GM12874 (cell line): ENCODE measurements around the gene RNF11.

Experiments
- TF ChIP-seq, protein P1 (sequence below): IDR thresholded peaks from 2 replicates; pipeline ENCODE4 v1.5.1; 2011; ENCODE audit warnings: low read depth, mild to moderate bottlenecking, control low read depth, low read length, moderate library complexity; ENCODE audit not compliant: insufficient read depth

The RNF11 gene

DNA sequence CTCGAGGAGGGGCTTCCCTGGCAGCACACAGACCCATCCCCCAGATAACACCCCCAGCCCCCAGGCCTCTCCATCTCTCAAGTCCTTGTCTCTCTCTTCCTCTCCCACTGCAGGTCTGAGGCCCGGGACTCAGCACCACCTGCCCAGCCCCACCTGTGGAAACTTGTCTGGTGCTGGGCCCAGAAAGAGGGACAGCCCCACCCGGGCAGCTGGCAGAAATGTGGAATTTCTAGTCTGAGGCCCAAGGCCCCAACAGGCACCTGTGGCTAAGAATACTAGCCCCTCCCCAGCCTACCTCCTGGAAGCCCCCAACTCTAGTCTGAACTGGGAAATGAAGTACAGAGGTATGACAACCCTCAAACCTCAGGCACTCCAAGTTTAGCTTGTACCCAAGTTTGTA lies 78.9 kb downstream of the RNF11 start:
- TF ChIP-seq, protein P1, sequence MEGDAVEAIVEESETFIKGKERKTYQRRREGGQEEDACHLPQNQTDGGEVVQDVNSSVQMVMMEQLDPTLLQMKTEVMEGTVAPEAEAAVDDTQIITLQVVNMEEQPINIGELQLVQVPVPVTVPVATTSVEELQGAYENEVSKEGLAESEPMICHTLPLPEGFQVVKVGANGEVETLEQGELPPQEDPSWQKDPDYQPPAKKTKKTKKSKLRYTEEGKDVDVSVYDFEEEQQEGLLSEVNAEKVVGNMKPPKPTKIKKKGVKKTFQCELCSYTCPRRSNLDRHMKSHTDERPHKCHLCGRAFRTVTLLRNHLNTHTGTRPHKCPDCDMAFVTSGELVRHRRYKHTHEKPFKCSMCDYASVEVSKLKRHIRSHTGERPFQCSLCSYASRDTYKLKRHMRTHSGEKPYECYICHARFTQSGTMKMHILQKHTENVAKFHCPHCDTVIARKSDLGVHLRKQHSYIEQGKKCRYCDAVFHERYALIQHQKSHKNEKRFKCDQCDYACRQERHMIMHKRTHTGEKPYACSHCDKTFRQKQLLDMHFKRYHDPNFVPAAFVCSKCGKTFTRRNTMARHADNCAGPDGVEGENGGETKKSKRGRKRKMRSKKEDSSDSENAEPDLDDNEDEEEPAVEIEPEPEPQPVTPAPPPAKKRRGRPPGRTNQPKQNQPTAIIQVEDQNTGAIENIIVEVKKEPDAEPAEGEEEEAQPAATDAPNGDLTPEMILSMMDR: no peak

DNA sequence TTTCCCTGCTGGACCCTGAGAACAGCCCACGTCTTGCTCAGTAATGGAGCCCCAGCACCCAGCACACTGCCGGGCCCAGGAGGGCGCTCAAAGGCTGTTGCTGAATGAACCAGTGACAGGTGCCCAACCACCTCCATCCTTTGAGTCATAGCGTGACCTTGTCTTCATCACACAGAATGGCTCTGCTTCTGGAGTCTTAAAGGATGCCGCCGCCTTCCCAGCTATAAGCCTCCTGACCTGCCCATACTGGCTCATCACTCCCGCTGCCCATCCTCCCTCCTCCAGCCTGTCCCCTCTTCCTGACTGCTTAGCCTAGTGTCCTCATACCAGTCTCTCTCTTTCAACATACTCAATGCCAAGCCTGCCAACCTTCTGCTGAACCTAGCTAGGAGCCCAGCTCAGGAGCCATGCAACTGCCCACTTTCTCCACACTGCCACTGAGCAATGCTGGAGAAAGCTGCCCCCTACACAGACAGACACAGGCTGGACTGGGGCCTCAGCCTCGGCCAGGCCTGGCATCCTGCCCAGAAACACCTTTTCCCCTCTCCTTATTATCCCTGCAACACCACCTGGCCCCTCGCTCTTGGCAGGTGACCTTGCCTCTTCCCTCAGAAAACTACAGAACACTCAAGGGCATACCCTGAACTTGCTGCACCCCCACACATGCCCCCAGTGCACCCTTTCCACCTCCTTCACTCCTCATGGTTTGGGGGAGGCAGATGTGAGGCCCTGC lies 80.2 kb downstream of the RNF11 start:
- TF ChIP-seq, protein P1: no peak

DNA sequence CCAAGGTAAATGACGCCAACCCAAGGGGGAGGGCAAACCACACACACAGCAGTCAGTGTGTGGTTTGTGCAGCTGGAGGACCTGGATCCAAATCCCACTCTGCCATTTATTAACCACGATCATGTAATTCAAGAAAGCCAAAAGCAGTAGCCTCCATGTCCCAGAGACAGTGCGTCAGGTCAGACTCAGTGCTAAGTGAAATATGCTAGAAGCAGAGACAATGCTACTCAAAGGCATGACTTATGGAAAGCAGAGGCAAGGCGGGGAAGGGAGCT lies 80.7 kb downstream of the RNF11 start:
- TF ChIP-seq, protein P1: no peak

DNA sequence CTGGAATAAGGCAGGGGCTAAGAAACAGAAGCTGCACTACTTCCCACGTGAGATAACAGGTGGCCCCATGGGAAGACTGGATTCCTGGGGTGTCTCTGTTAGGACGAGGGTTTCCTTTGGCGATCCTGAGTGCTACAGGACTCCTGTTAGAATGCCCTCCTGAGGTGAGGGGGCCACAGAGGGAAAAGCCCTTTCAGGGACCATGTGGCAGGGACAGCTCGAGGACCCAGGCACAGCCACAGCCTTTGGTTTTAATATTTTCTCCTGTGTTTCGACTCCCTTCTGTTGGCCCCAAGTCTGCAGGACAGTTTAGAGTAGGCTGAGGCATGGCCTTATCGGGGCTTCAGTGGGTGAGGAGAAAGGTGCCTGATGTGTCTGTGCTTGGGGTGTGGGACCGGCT lies 81.7 kb downstream of the RNF11 start:
- TF ChIP-seq, protein P1: no peak

DNA sequence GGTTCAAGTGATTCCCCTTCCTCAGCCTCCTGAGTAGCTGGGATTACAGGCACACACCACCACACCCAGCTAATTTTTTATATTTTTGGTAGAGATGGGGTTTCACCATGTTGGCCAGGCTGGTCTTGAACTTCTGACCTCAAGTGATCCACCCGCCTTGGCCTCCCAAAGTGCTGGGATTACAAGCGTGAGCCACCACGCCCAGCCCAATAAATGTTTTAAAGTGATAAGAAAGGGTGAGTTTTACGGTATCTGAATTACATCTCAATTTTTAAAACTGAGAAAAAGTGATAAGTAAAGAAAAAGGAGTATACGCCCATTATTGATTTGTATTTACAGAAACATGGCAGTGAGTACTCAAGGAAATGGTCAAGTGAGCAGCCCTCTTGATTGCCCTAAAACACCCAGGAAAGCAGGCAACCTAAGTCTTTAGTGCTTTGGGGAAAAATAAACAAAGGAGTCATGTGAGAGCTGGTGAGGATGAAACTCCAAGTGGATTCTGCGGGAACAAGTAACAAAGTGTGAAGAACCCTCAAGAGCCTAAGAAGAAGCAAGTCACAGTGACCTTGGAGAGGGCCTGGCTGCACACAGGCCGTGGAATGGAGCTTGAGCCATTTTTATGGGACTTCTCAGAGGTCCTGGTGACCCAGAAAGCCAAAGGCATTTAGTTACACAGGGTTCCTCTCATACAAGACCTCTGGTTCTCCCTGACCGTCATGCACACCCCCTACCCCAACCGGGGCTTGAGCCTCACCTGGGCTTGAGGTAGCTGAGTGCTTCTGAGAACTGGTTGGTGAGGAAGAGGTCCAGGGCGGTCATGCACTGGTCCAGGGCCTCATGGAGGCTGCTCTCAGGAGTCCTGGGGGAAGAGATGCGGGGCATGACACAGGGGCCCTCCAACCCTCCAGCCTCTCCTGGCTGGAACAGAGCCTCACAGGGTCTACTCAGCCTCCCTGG lies 85.2 kb downstream of the RNF11 start:
- TF ChIP-seq, protein P1: no peak

DNA sequence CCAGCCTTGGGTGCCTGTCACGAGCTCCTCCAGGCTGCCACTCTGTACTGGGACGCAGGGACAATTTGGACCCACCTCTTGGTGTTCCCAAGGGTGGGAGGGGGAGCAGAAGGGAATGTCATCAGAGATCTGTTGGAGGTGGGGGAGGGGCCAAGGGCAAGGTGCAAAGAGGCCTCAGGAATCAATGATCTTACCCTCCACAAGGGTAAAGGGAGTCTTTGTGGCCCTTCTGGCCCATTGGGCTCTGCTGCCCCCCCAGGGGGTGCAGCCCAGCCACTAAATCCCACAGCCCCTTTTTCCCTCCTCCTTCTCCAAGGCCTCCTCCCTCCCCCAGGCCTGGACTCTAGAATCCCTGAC lies 85.8 kb downstream of the RNF11 start:
- TF ChIP-seq, protein P1: no peak

DNA sequence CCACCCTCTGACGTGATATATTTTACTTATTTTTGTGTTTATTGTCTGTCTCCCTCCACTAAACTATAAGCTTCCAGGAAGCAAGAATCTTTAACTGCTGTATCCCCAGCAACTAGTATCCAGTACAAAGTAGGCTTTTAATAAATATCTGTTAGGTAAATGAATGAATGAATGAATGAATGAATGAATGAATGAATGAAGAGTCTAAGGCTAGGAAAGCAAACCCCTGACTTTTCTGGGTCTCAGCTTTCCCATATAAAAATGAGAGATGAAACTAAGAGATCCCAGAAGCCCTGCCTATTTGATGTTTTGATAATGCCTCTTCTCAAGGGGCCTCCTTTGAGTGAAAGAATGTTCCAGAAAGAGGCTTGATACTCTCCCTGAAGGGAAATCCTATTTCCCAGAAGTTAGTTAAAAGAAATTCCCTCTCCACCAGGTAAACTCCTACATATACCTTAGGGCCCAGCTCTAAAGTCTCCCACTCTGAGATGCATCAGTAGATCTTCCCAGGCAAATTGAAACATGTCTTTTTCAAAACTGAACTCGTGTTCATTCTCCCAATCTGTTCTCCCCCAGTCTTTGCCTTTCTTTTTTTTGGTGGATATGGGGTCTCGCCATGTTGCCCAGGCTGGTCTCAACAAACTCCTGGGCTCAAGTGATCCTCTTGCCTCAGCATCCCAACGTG lies 86.5 kb downstream of the RNF11 start:
- TF ChIP-seq, protein P1: no peak
